Stimulated activated CD4-positive, alpha-beta T cell treated with anti-CD3 and anti-CD28 coated beads, Interleukin-12 subunit alpha, Interleukin-12 subunit beta, amount 100 ng/mL, for 4 hours (primary cell): ENCODE data around the gene SLC2A9.

Source experiments
- DNase-seq: peaks from one replicate; pipeline ENCODE4 v3.0.0-alpha.2; 2020

Gene SLC2A9

GRCh38 chr4:10041036-10041435, 19.7 kb upstream of the SLC2A9 start:
- DNase-seq, result no peak

GRCh38 chr4:10040049-10040892, 19.0 kb upstream of the SLC2A9 start:
- no peak for DNase-seq

- DNase-seq, result no peak
Observed at GRCh38 chr4:10036807-10037342, 15.6 kb upstream of the SLC2A9 start.

GRCh38 chr4:10035130-10035529, 13.8 kb upstream of the SLC2A9 start:
- no peak for DNase-seq

GRCh38 chr4:10034612-10035104, 13.4 kb upstream of the SLC2A9 start:
- no peak for DNase-seq

GRCh38 chr4:10034136-10034535, 12.8 kb upstream of the SLC2A9 start:
- DNase-seq, result no peak

GRCh38 chr4:10033191-10033881, 12.0 kb upstream of the SLC2A9 start:
- DNase-seq, result no peak

GRCh38 chr4:10032625-10033024, 11.3 kb upstream of the SLC2A9 start:
- DNase-seq, result no peak

GRCh38 chr4:10031668-10032590, 10.6 kb upstream of the SLC2A9 start:
- DNase-seq, result no peak

- no peak for DNase-seq
Observed at GRCh38 chr4:10030972-10031667, 9.8 kb upstream of the SLC2A9 start.

GRCh38 chr4:10029403-10029802, 8.1 kb upstream of the SLC2A9 start:
- DNase-seq, result no peak

- DNase-seq, result no peak
Observed at GRCh38 chr4:10028910-10029309, 7.6 kb upstream of the SLC2A9 start.

- DNase-seq, result no peak
Observed at GRCh38 chr4:10026485-10026884, 5.2 kb upstream of the SLC2A9 start.

GRCh38 chr4:10025230-10025806, 4.0 kb upstream of the SLC2A9 start:
- DNase-seq, result no peak

GRCh38 chr4:10024303-10024702, 3.0 kb upstream of the SLC2A9 start:
- DNase-seq, result no peak

GRCh38 chr4:10023806-10024205, 2.5 kb upstream of the SLC2A9 start:
- no peak for DNase-seq

- DNase-seq, result no peak
Observed at GRCh38 chr4:10023050-10023419, 1.7 kb upstream of the SLC2A9 start.

GRCh38 chr4:10022346-10023049, 1.2 kb upstream of the SLC2A9 start:
- no peak for DNase-seq

- no peak for DNase-seq
Observed at GRCh38 chr4:10021653-10022023, 341 bp upstream of the SLC2A9 start.

- no peak for DNase-seq
Observed at GRCh38 chr4:10020106-10020505, 1.2 kb downstream of the SLC2A9 start.

- no peak for DNase-seq
Observed at GRCh38 chr4:10019521-10020051, 1.7 kb downstream of the SLC2A9 start.
